Mucosa of gallbladder (tissue), 1 donor: ENCODE data around the gene TCFL5. TPM values are rescaled to one million over a fixed set of nuclear protein-coding genes. Genes with fewer than 3 reads are reported as not detected.

Experiments
- DNase-seq: peaks from one replicate; pipeline ENCODE4 v3.0.0-alpha.2; 2020; ENCODE audit warnings: low spot score
- total RNA-seq: library from RNA; stranded (reverse); gene quantifications from one replicate; pipeline ENCODE4 v1.2.1, GENCODE V29; 2021
- donor health status: DM: no; HTN: no; CAD: no.

Gene TCFL5
- total RNA-seq, 1 donor from 2014 or later = 8.2 TPM

GRCh38 chr20:62823688-62824475 lies 37.7 kb downstream of the TCFL5 start:
- no peak for DNase-seq

- DNase-seq = no peak
These were observed 38.6 kb downstream of the TCFL5 start for GRCh38 chr20:62822788-62823651.

- DNase-seq = no peak
These were observed 39.3 kb downstream of the TCFL5 start for GRCh38 chr20:62822239-62822787.

GRCh38 chr20:62821726-62822210 lies 39.9 kb downstream of the TCFL5 start:
- no peak for DNase-seq

GRCh38 chr20:62820962-62821725 lies 40.5 kb downstream of the TCFL5 start:
- no peak for DNase-seq

- no peak for DNase-seq
These were observed 41.2 kb downstream of the TCFL5 start for GRCh38 chr20:62820208-62820961.

GRCh38 chr20:62819494-62820174 lies 42.0 kb downstream of the TCFL5 start:
- no peak for DNase-seq

- DNase-seq = no peak
These were observed 42.8 kb downstream of the TCFL5 start for GRCh38 chr20:62818592-62819493.

GRCh38 chr20:62817975-62818591 lies 43.5 kb downstream of the TCFL5 start:
- DNase-seq = no peak

GRCh38 chr20:62816884-62817873 lies 44.4 kb downstream of the TCFL5 start, which contains the start of gene COL9A3:
TSS of gene COL9A3 (plus strand) at chr20:62817050. CDS start at chr20:62817065, 15 bp downstream.
- no peak for DNase-seq

GRCh38 chr20:62816031-62816883 lies 45.4 kb downstream of the TCFL5 start:
- DNase-seq = no peak

- no peak for DNase-seq
These were observed 46.3 kb downstream of the TCFL5 start for GRCh38 chr20:62815066-62815991.

- no peak for DNase-seq
These were observed 46.9 kb downstream of the TCFL5 start for GRCh38 chr20:62814709-62815065.

- no peak for DNase-seq
These were observed 47.4 kb downstream of the TCFL5 start for GRCh38 chr20:62814060-62814708.

GRCh38 chr20:62813588-62813987 lies 48.0 kb downstream of the TCFL5 start:
- no peak for DNase-seq
